ENCODE measurements around the gene SNX11.
A peak's percentile ranks its signal among the peaks of the same experiment; 100 is the strongest.

Gene SNX11

GRCh38 chr17:48132385-48132784 is 24.8 kb downstream of the SNX11 start:
- no peak for DNase-seq (ENCODE audit: low read depth)

DNA sequence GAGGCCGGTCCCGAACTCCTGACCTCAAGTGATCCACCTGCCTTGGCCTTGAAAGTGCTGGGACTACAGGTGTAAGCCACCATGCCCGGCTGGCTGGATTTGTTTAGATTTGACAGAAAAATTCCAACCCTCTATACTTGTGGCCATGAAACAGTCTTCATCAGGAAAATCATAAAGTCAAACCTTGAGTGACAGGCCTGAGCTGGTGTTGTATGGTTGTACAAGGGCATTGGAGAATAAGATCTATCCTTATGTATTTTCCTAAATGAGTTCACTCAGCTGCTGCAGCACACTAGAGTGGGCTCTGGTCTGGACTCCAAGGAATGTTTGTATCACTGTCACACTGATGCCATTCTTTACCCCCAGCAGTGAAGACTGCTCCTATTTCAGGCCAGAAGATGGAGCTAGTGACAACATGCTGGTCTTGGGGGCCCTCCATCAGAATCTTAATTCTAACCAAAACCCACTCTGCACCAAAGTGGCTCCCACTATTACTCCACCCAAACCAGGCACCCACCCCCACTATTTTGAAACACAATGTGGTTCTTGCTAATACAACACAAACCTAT is 27.4 kb downstream of the SNX11 start:
- DNase-seq (ENCODE audit: low read depth) = no peak

- DNase-seq (ENCODE audit: low read depth) = no peak
These were observed 30.1 kb downstream of the SNX11 start for GRCh38 chr17:48137656-48138055.

- no peak for DNase-seq (ENCODE audit: low read depth)
These were observed 32.4 kb downstream of the SNX11 start for GRCh38 chr17:48139944-48140343.

DNA sequence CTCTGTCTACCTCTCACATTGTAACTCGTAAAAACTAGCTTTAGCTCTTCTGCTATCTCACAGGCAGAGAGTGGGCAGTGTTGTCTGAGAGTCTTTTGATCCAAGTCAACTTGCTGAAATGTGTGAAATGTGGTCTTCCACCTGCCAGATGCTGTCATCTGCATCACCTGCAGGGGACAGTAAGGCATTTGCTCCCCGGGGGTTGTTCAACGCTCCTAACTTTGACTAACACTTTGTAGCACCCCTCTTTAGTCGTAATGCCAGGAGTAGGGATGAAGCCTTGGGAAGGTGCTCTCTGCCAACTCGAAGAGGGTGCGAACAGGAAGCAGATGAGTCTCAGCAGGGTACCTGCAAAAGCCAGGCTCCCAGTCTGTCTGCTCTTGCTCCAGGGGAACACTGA is 36.1 kb downstream of the SNX11 start:
- DNase-seq (ENCODE audit: low read depth) = no peak

DNA sequence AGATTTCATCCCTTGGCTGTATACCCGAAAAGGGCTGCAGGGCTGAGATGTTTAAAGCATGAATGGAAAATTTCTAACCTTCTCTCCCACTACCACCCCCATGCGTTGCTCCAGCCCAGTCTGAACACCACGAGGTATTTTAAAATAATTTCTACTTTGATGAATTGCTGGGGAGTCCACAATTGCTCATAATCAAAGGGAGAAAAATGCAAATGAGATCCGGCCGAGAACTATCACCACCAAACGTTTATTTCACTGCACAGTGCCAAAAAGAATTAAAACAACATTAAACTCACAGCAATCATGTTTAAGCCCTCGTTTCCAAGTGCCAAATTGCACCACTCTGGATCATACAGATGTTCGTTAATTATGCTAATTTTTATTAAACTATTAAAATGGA is 36.7 kb downstream of the SNX11 start:
- no peak for DNase-seq (ENCODE audit: low read depth)

DNA sequence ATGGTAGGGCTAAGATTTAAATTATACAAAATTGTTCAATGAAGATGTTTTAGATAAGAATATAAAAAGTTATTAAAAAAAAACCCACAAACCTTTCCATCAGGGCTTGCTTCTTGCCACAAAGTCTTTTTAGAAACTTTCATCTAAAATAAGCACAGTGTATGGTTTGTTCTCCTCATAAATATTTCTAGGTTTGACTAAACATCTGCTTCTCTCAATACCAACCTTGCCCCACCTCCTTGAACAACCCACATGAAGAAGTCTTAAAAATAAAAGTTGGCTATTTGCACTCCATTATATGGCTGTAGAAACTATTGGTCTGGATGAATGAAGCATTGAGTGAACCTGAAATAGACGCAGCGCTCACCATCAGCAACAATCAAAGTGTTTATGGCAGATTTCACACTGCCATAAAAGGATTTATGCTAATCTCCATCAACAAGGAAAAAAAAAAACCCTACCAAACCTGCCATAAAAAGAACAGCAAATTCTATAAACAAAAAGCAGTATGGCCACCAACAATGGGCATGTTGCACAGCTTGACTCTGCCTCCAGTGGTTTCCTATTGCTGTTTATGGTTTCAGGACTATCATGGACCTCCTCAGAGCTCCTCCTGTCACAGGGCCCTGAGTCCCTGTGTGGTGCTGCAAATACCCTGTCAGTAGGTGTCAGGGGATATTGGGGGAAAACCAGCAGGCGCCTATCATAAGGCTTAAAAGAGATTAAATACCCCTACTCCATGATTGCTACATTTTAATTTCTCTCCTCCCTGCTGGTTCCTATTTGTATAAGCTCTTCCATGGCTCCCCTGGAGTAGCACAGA is 37.6 kb downstream of the SNX11 start:
- DNase-seq (ENCODE audit: low read depth) = no peak

- DNase-seq (ENCODE audit: low read depth) = no peak
These were observed 40.6 kb downstream of the SNX11 start for GRCh38 chr17:48148029-48148770.

GRCh38 chr17:48148854-48149786 is 41.6 kb downstream of the SNX11 start:
- peak; percentile 14 for DNase-seq (ENCODE audit: low read depth)

- no peak for DNase-seq (ENCODE audit: low read depth)
These were observed 42.4 kb downstream of the SNX11 start for GRCh38 chr17:48149787-48150463.

GRCh38 chr17:48150597-48151001 is 43.0 kb downstream of the SNX11 start:
- DNase-seq (ENCODE audit: low read depth) = no peak

DNA sequence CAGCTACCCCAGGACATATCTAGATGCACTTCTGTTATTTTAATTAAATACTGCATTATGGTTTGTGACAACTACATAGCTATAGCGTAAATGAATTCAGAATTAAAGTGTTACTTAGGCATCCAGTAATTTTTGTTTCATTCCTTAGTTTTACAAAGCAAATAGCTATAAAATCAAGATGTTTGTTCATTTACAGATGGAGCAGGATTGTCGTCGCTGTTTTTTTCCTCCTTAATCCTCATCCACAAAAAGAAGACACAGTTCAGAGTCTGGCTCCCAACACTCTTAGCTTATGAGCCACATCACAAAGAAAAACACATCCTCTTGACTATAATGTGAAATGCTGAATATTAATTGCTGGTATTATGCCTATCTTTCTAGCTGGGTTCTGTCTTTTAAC is 43.7 kb downstream of the SNX11 start:
- no peak for DNase-seq (ENCODE audit: low read depth)

DNA sequence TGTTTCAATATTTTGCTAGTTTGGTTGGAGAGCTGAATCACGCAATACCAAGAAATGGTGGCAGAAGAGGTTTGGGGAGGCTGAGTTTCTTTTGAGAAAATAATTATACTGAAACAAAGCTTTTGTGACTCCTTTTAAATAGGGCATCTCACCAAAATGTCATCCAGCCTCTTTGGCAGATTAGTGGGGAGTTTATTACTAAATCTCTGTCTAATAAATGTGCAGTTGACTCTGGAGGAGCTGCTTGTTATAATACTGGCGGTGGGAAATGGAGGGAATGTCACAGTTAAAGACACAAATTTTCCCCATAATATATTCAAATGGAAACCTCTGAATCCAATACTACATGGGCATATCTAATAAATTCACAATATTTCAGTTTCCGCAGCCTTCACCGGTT is 44.7 kb downstream of the SNX11 start:
- no peak for DNase-seq (ENCODE audit: low read depth)

DNA sequence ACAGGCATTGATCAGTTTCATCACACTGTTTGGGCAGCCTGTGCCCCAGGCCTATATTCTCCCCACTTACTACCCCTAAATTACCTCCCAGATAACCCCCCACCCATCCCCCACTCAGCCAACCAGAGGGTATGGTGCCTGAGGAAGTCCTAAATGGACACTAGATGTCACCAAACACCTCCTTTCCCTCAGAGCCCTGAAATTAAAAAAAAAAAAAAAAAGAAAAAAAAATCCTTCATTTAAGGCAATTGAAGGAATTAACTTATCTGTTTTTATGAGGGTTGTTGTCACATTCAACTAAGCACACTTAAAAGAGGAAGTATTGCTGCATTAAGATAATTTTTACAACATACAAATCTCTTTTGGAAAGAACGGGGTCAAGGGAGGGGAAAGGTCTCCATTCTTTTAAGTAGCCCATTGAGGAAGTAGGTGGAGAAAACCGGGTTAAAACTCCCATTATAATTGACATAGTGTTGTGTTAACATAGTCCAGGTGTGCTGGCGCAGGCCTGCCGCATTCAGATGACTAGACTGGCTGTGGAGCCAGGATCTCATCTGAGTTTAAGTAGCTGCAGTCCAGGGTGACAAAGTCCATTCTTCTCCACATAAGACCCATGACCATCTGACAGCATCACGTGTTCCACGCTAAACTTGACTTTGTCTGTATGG is 46.3 kb downstream of the SNX11 start:
- peak; percentile 42 for DNase-seq (ENCODE audit: low read depth)

DNA sequence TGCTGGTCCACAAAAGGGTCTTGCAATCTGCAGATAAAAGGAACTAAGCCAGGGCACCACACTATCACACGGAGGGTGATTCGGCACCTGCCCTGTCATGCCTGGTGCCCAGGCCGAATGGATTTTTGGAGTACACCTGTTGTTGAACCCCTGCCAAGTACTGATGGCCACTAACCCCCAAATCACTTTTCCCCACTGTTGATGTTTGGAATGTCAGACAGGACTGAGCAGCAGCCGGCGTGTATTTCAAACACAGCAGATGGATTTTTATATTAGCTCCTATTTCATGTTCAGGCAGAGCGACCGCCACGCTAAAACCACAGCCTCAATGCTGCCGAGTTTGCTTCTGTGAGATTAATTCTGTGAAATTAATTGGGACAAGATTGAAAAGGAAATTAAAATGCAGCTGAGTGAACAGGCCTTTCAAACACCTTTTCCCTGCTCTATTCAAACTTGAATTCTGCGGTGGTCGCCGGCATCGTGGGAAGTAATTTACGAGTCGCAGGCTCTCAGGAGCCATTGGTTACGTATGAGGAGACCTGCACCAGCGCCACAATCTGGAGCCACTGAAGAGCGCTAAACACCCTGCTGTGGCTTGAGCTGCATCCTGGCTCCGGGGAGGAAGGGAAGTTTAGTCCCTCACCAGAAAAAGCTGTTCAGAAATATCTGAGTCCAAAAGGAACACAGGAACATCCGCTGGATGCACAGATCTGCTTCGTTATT is 48.5 kb downstream of the SNX11 start:
- no peak for DNase-seq (ENCODE audit: low read depth)

DNA sequence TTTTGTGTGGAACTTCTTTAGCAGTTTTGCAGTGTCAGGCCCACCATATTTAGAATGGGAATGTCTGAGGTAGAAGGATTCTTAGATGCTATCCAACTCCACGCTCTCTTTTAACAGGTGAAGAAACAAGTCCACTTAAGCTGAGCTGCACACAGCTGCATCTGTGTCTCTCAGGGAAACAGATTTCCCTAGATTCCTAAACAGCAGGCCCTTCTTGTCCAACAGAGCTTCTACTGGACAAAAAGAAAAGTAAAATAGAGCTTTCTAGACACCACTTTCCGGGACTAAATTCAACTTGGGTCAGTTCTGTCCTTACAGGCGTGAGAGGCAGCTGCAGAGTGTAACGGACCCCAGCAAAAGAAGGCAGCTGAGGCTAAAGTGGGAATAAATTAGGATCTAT is 51.7 kb downstream of the SNX11 start:
- DNase-seq (ENCODE audit: low read depth) = no peak

DNA sequence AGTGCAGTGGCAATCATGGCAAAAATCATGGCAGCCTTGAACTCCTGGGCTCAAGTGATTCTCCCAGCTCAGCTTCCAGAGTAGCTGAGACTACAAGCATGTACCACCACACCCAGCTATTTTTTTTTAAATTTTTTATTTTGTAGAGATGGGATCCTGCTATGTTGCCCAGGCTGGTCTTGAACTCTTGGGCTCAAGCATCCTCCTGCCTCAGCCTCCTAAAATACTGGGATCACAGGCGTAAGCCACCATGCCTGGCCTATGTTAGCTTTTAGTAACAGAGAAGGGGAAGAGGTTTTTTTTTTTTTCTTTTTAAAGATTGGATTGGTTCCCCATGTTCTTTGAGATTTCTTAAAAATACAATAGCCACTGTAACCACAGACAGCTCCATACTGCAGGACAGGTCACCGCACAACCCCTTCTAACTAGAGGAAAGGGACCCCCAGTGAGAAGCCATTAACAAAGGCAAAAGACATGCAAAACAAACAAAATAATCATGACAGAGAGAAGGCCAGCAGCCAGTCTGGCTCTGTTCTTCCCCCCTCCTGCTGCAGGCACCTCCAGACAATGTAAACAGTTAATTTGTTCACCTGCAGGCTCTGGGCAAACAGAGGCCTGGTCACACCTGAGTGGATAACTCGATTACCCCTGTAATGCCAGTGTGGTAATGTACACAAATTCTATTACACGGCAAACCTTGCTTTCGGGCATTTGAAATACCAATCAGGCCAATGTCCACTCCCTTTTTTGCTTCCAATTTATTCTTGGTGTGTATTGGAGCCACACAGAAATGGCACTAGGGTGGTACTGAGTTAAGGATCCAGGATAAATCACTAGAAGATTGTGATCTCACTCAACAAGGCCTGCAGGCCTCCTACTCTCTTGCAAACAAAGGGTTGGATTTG is 52.9 kb downstream of the SNX11 start:
- DNase-seq (ENCODE audit: low read depth) = no peak

- no peak for DNase-seq (ENCODE audit: low read depth)
These were observed 53.8 kb downstream of the SNX11 start for GRCh38 chr17:48161127-48161905.
